B cell (primary cell): ENCODE measurements around the gene PIWIL4. TPM values are rescaled to one million over a fixed set of nuclear protein-coding genes. Genes with fewer than 3 reads are reported as not detected.

Experiments used
- ATAC-seq: fragments of 200-7000 bp; cut with Tn5 transposase; one replicate; pipeline ENCODE4 v1.10.0; 2021; ENCODE audit warnings: low read depth, mild to moderate bottlenecking, moderate number of reproducible peaks, moderate library complexity
- CTCF ChIA-PET: fragments of 350-600 bp; sonication (Branson Sonifier 250); formaldehyde crosslinking; loops from one replicate; lab custom pipeline; 2021; ENCODE audit warnings: antibody characterized with exemption, inconsistent platforms; lab: Charles Lee
- POLR2A ChIA-PET: fragments of 350-600 bp; sonication (Branson Sonifier 250); formaldehyde crosslinking; loops from one replicate; lab custom pipeline; 2021; ENCODE audit warnings: antibody characterized with exemption; lab: Charles Lee
- DNase-seq: peaks from one replicate; pipeline ENCODE4 v3.0.0; 2013
- H2AFZ ChIP-seq: 2 replicates; pipeline ENCODE4 v1.6.1; 2012; ENCODE audit warnings: mild to moderate bottlenecking, low read depth, low read length; ENCODE audit not compliant: insufficient read depth, poor library complexity, severe bottlenecking
- H3K27ac ChIP-seq, 2 donors: 1 replicate in 1 of 2; 2 replicates in 1 of 2; pipeline ENCODE4 v1.5.1; 2012 to 2013; ENCODE audit warnings: low read length in 2 of 2, mild to moderate bottlenecking in 2 of 2, moderate library complexity in 1 of 2
- H3K27me3 ChIP-seq, 4 experiments: fragments of 200-600 bp in 1 of 4; sonication (generic) in 1 of 4; replicated peaks in 1 of 4; 1 replicate in 2 of 4; 2 replicates in 2 of 4; pipeline versions ENCODE4 v1.6.1 to v1.7.0; 2013 to 2016; ENCODE audit warnings: low read length in 3 of 4, mild to moderate bottlenecking in 2 of 4, mixed read lengths in 1 of 4, moderate library complexity in 1 of 4; ENCODE audit not compliant: insufficient read depth in 4 of 4, control insufficient read depth in 3 of 4; ENCODE audit errors: control extremely low read depth in 1 of 4
- H3K36me3 ChIP-seq, 2 experiments: replicated peaks in 1 of 2; 1 replicate in 1 of 2; 2 replicates in 1 of 2; pipeline versions ENCODE4 v1.6.1 to v1.7.1; 2013; ENCODE audit warnings: low read length in 1 of 2; ENCODE audit not compliant: insufficient read depth in 2 of 2, control insufficient read depth in 1 of 2; ENCODE audit errors: control extremely low read depth in 1 of 2, extremely low read depth in 1 of 2
- H3K4me1 ChIP-seq, 2 donors: fragments of 200-600 bp in 1 of 2; sonication (generic) in 1 of 2; 1 replicate in 1 of 2; 2 replicates in 1 of 2; pipeline versions ENCODE4 v1.5.1 to v1.6.1; 2013 to 2017; ENCODE audit warnings: low read length in 2 of 2; ENCODE audit not compliant: control insufficient read depth in 2 of 2, insufficient read depth in 2 of 2
- H3K4me2 ChIP-seq: replicated peaks from 2 replicates; pipeline ENCODE3; 2012; ENCODE audit warnings: mild to moderate bottlenecking, low read depth, low read length; ENCODE audit not compliant: poor library complexity, severe bottlenecking
- H3K4me3 ChIP-seq, 5 experiments: fragments of 200-600 bp in 1 of 5; sonication (generic) in 1 of 5; 1 replicate in 3 of 5; 2 replicates in 2 of 5; pipeline versions ENCODE4 v1.5.1 to v1.7.0; 2011 to 2016; ENCODE audit warnings: low read length in 4 of 5, mild to moderate bottlenecking in 4 of 5, low read depth in 2 of 5, control low read depth in 1 of 5, moderate library complexity in 1 of 5; ENCODE audit not compliant: insufficient read depth in 1 of 5; ENCODE audit errors: control extremely low read depth in 1 of 5, extremely low read depth in 1 of 5
- H3K79me2 ChIP-seq: fragments of 200-600 bp; sonication (generic); one replicate; pipeline ENCODE4 v1.6.0; 2016; ENCODE audit warnings: low read length; ENCODE audit not compliant: control insufficient read depth, insufficient read depth
- H3K9ac ChIP-seq: fragments of 200-600 bp; sonication (generic); 2 replicates; pipeline ENCODE4 v1.6.1; 2017; ENCODE audit warnings: mild to moderate bottlenecking, low read length, moderate library complexity
- H3K9me3 ChIP-seq, 3 donors: one replicate each; pipeline versions ENCODE4 v1.6.1 to v1.7.1; 2013; ENCODE audit warnings: low read length in 2 of 3; ENCODE audit not compliant: control insufficient read depth in 2 of 3, insufficient read depth in 1 of 3; ENCODE audit errors: control extremely low read depth in 1 of 3
- H4K20me1 ChIP-seq: 2 replicates; pipeline ENCODE4 v1.6.0; 2012; ENCODE audit warnings: mild to moderate bottlenecking, low read length; ENCODE audit not compliant: insufficient read depth, control insufficient read depth, poor library complexity, severe bottlenecking
- H3K27ac Mint-ChIP-seq: one replicate; pipeline ENCODE4 v1.8.0; 2021; ENCODE audit warnings: mixed read lengths
- H3K27me3 Mint-ChIP-seq: one replicate; pipeline ENCODE4 v1.8.0; 2021; ENCODE audit warnings: mixed read lengths
- H3K4me1 Mint-ChIP-seq: one replicate; pipeline ENCODE4 v1.8.0; 2021; ENCODE audit warnings: mixed read lengths
- H3K4me3 Mint-ChIP-seq: one replicate; pipeline ENCODE4 v1.8.0; 2021; ENCODE audit warnings: mixed read lengths
- H3K9me3 Mint-ChIP-seq: one replicate; pipeline ENCODE4 v1.8.0; 2022; ENCODE audit warnings: mixed read lengths; ENCODE audit not compliant: insufficient read depth
- EZH2 ChIP-seq: IDR thresholded peaks from 2 replicates; pipeline ENCODE4 v1.6.1; 2012; ENCODE audit warnings: borderline replicate concordance, low read depth, mild to moderate bottlenecking, moderate library complexity, low read length; ENCODE audit not compliant: insufficient read depth, poor library complexity, severe bottlenecking
- WGBS: methylation state at CpG from one replicate; pipeline ENCODE4 v1.1.5; 2013; ENCODE audit warnings: missing lambda C conversion rate; ENCODE audit not compliant: insufficient coverage; 5-methylcytosine and 5-hydroxymethylcytosine counted together
- intact Hi-C: fragments of 100-400 bp; cut with micrococcal nuclease; formaldehyde crosslinking; loops from one replicate; pipeline ENCODE4 v1.10.0; 2022
- polyA plus RNA-seq: library from polyadenylated mRNA; depleted of rRNA; stranded (reverse); fragments of >200 nt; gene quantifications from 2 replicates; pipeline ENCODE4 v1.2.3, GENCODE V29; 2012
- total RNA-seq, 2 donors: library from RNA; stranded (reverse); fragments of 120-200 nt in 1 of 2; gene quantifications; 1 replicate in 1 of 2; 2 replicates in 1 of 2; pipeline versions ENCODE4 v1.2.3 to v1.2.4, GENCODE V29; 2013 to 2022
- TF ChIP-seq, protein P1 (sequence below): fragments of 200-600 bp; IDR thresholded peaks from one replicate; pipeline ENCODE4 v1.8.0; 2022; ENCODE audit warnings: antibody characterized with exemption, mild to moderate bottlenecking

Gene PIWIL4
- total and polyA plus RNA-seq, 2 donors (not counting 1 experiment from before 2014, with no cell fraction given) = 0.67 to 1.4 TPM

- CTCF ChIA-PET = interaction anchor here (0.7 to 1.5 kb wide), 2 partner anchors 10 to 22 kb away, joined by 3 to 4 read pairs; no protein-coding TSS in a partner anchor
- no CpG with 5 or more reads among the region's 1 CpG for WGBS
- DNase-seq = no peak
Measured at GRCh38 chr11:94524341-94524740, 42.8 kb upstream of the PIWIL4 start.

More at GRCh38 chr11:94524341-94524740, 42.8 kb upstream of the PIWIL4 start:
- no peaks in the 10 kb centered on the region for H4K20me1 ChIP-seq
- no peak overlapping the region for H3K27ac Mint-ChIP-seq
- no peaks in the 10 kb centered on the region for H3K9me3 ChIP-seq
- no peak overlapping the region for H3K4me3 ChIP-seq
- H3K27ac ChIP-seq = no peak overlapping the region
- no peaks in the 10 kb centered on the region for H3K79me2 ChIP-seq
- peaks cover 26% of the 10 kb centered on the region for H3K27me3 Mint-ChIP-seq
- H3K4me1 ChIP-seq = no peaks in the 10 kb centered on the region
- TF ChIP-seq, protein P1, sequence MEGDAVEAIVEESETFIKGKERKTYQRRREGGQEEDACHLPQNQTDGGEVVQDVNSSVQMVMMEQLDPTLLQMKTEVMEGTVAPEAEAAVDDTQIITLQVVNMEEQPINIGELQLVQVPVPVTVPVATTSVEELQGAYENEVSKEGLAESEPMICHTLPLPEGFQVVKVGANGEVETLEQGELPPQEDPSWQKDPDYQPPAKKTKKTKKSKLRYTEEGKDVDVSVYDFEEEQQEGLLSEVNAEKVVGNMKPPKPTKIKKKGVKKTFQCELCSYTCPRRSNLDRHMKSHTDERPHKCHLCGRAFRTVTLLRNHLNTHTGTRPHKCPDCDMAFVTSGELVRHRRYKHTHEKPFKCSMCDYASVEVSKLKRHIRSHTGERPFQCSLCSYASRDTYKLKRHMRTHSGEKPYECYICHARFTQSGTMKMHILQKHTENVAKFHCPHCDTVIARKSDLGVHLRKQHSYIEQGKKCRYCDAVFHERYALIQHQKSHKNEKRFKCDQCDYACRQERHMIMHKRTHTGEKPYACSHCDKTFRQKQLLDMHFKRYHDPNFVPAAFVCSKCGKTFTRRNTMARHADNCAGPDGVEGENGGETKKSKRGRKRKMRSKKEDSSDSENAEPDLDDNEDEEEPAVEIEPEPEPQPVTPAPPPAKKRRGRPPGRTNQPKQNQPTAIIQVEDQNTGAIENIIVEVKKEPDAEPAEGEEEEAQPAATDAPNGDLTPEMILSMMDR = no peak
- TF ChIP-seq EZH2 = no peak
- peaks cover 0 to 8% (median 0%) of the 10 kb centered on the region in 4 experiments for H3K27me3 ChIP-seq
- H3K9me3 Mint-ChIP-seq = no peaks in the 10 kb centered on the region
- no peaks in the 10 kb centered on the region for H3K36me3 ChIP-seq
- no peak for ATAC-seq
- intact Hi-C loops = loop anchor here (10.0 kb wide), 1 partner anchor 610 kb away; no protein-coding TSS in a partner anchor
- no peak overlapping the region for H3K4me3 Mint-ChIP-seq
- no peaks in the 10 kb centered on the region for H3K4me1 Mint-ChIP-seq
- no peak overlapping the region for H3K4me2 ChIP-seq
- POLR2A ChIA-PET = no interaction called here
- no peak overlapping the region for H3K9ac ChIP-seq
- H2AFZ ChIP-seq = no peak overlapping the region
